Central memory CD8-positive, alpha-beta T cell (primary cell): Measurements from ENCODE around the gene IPCEF1.

Source experiments
- ATAC-seq: fragments of 150-1000 bp; cut with Tn5 transposase; replicated peaks from 2 replicates; pipeline ENCODE4 v1.10.0; 2022; ENCODE audit warnings: mild to moderate bottlenecking, moderate FRiP score, moderate number of reproducible peaks; ENCODE audit not compliant: poor library complexity, severe bottlenecking; ENCODE audit errors: extremely low read depth
- DNase-seq, 2 donors: peaks; one replicate each; pipeline ENCODE4 v3.0.0; 2021; ENCODE audit warnings: low spot score in 2 of 2
- H3K27ac Mint-ChIP-seq: one replicate; pipeline ENCODE4 v1.8.0; 2022; ENCODE audit warnings: low read depth, mild to moderate bottlenecking, moderate library complexity, mixed read lengths
- H3K27me3 Mint-ChIP-seq: one replicate; pipeline ENCODE4 v1.8.0; 2022; ENCODE audit warnings: mixed read lengths
- H3K36me3 Mint-ChIP-seq: one replicate; pipeline ENCODE4 v1.8.0; 2022; ENCODE audit warnings: mild to moderate bottlenecking, moderate library complexity, mixed read lengths; ENCODE audit not compliant: insufficient read depth
- H3K4me1 Mint-ChIP-seq: one replicate; pipeline ENCODE4 v1.8.0; 2022; ENCODE audit warnings: mixed read lengths
- H3K4me3 Mint-ChIP-seq: one replicate; pipeline ENCODE4 v1.8.0; 2022; ENCODE audit warnings: mild to moderate bottlenecking, moderate library complexity, mixed read lengths
- H3K9me3 Mint-ChIP-seq: one replicate; pipeline ENCODE4 v1.8.0; 2022; ENCODE audit warnings: mixed read lengths

The IPCEF1 gene

GRCh38 chr6:154267508-154268106 lies 89.0 kb downstream of the IPCEF1 start:
- Mint-ChIP-seq H3K4me1 (peaks cover 9% of the 10 kb centered on the region), H3K4me3 (no peak overlapping the region), H3K27me3 (no peaks in the 10 kb centered on the region), H3K9me3 (no peaks in the 10 kb centered on the region), H3K27ac (no peak overlapping the region), H3K36me3 (no peaks in the 10 kb centered on the region)
- no peak for DNase-seq
- no peak for ATAC-seq

GRCh38 chr6:154266560-154267099 lies 90.0 kb downstream of the IPCEF1 start:
- Mint-ChIP-seq H3K27ac (no peak overlapping the region), H3K36me3 (no peaks in the 10 kb centered on the region), H3K9me3 (no peaks in the 10 kb centered on the region), H3K4me1 (peaks cover 15% of the 10 kb centered on the region), H3K4me3 (no peak overlapping the region), H3K27me3 (no peaks in the 10 kb centered on the region)
- ATAC-seq, result no peak
- no peak for DNase-seq

GRCh38 chr6:154261688-154262397 lies 94.8 kb downstream of the IPCEF1 start:
- Mint-ChIP-seq H3K27me3 (no peaks in the 10 kb centered on the region), H3K27ac (peak overlapping the region; percentile 7), H3K4me1 (peaks cover 23% of the 10 kb centered on the region), H3K9me3 (no peaks in the 10 kb centered on the region), H3K36me3 (no peaks in the 10 kb centered on the region), H3K4me3 (no peak overlapping the region)
- ATAC-seq (no peak), DNase-seq (no peak)

- H3K9me3 Mint-ChIP-seq, result peaks cover 8% of the 10 kb centered on the region
- DNase-seq, result no peak
- no peak overlapping the region for H3K4me3 Mint-ChIP-seq
- no peak for ATAC-seq
- no peak overlapping the region for H3K27ac Mint-ChIP-seq
- H3K4me1 Mint-ChIP-seq, result peaks cover 24% of the 10 kb centered on the region
- no peaks in the 10 kb centered on the region for H3K36me3 Mint-ChIP-seq
- no peaks in the 10 kb centered on the region for H3K27me3 Mint-ChIP-seq
Observed at GRCh38 chr6:154258064-154258757, 98.4 kb downstream of the IPCEF1 start.

- DNase-seq, result no peak
- Mint-ChIP-seq H3K27me3 (no peaks in the 10 kb centered on the region), H3K9me3 (peaks cover 8% of the 10 kb centered on the region), H3K4me1 (peaks cover 30% of the 10 kb centered on the region), H3K27ac (no peak overlapping the region), H3K36me3 (no peaks in the 10 kb centered on the region), H3K4me3 (no peak overlapping the region)
- ATAC-seq, result no peak
Observed at GRCh38 chr6:154257067-154257466, 99.5 kb downstream of the IPCEF1 start.

GRCh38 chr6:154252678-154253077 lies 103.9 kb downstream of the IPCEF1 start:
- peaks cover 45% of the 10 kb centered on the region for H3K4me1 Mint-ChIP-seq
- H3K9me3 Mint-ChIP-seq, result peaks cover 8% of the 10 kb centered on the region
- ATAC-seq (no peak), DNase-seq (no peak)
- no peaks in the 10 kb centered on the region for H3K27me3 Mint-ChIP-seq
- peaks cover 4% of the 10 kb centered on the region for H3K36me3 Mint-ChIP-seq
- H3K4me3 Mint-ChIP-seq, result no peak overlapping the region
- no peak overlapping the region for H3K27ac Mint-ChIP-seq

- Mint-ChIP-seq H3K4me3 (no peak overlapping the region), H3K27me3 (no peaks in the 10 kb centered on the region), H3K4me1 (peaks cover 58% of the 10 kb centered on the region), H3K9me3 (peaks cover 8% of the 10 kb centered on the region), H3K36me3 (peaks cover 9% of the 10 kb centered on the region), H3K27ac (peak overlapping the region; percentile 6)
- no peak for ATAC-seq
- no peak for DNase-seq
Observed at GRCh38 chr6:154251116-154251515, 105.5 kb downstream of the IPCEF1 start.

- no peaks in the 10 kb centered on the region for H3K9me3 Mint-ChIP-seq
- peak; percentile 48 for ATAC-seq
- H3K36me3 Mint-ChIP-seq, result peaks cover 10% of the 10 kb centered on the region
- no peaks in the 10 kb centered on the region for H3K27me3 Mint-ChIP-seq
- peaks cover 69% of the 10 kb centered on the region for H3K4me1 Mint-ChIP-seq
- peak overlapping the region; percentile 68 for H3K4me3 Mint-ChIP-seq
- no peak for DNase-seq
- H3K27ac Mint-ChIP-seq, result peak overlapping the region; percentile 90
Observed at GRCh38 chr6:154249499-154250298, 106.9 kb downstream of the IPCEF1 start.

GRCh38 chr6:154247119-154247861 lies 109.3 kb downstream of the IPCEF1 start:
- no peaks in the 10 kb centered on the region for H3K9me3 Mint-ChIP-seq
- no peak for DNase-seq
- no peaks in the 10 kb centered on the region for H3K27me3 Mint-ChIP-seq
- peak overlapping the region; percentile 93 for H3K4me3 Mint-ChIP-seq
- peaks cover 82% of the 10 kb centered on the region for H3K4me1 Mint-ChIP-seq
- ATAC-seq, result peak; percentile 77
- peaks cover 18% of the 10 kb centered on the region for H3K36me3 Mint-ChIP-seq
- peak overlapping the region; percentile 90 for H3K27ac Mint-ChIP-seq

GRCh38 chr6:154246723-154247118 lies 109.9 kb downstream of the IPCEF1 start:
- ATAC-seq (no peak), DNase-seq (no peak)
- Mint-ChIP-seq H3K4me3 (peak overlapping the region; percentile 93), H3K36me3 (peaks cover 18% of the 10 kb centered on the region), H3K27me3 (no peaks in the 10 kb centered on the region), H3K27ac (peak overlapping the region; percentile 90), H3K9me3 (no peaks in the 10 kb centered on the region), H3K4me1 (peaks cover 82% of the 10 kb centered on the region)

GRCh38 chr6:154245506-154245905 lies 111.1 kb downstream of the IPCEF1 start:
- ATAC-seq (no peak), DNase-seq (no peak)
- Mint-ChIP-seq H3K36me3 (peaks cover 21% of the 10 kb centered on the region), H3K27me3 (no peaks in the 10 kb centered on the region), H3K27ac (peak overlapping the region; percentile 90), H3K9me3 (no peaks in the 10 kb centered on the region), H3K4me3 (peak overlapping the region; percentile 93), H3K4me1 (peaks cover 87% of the 10 kb centered on the region)
